Coronary artery (tissue), 2 donors: Measurements from ENCODE around the gene TTC13.

Experiments
- DNase-seq: peaks from one replicate; pipeline ENCODE4 v3.0.0-alpha.2; 2017; ENCODE audit warnings: low spot score
- H3K27ac ChIP-seq, 2 donors: fragments of 200-600 bp; sonication (generic); one replicate each; pipeline ENCODE4 v1.5.1; 2016 to 2019
- H3K4me3 ChIP-seq: fragments of 200-600 bp; sonication (generic); 2 replicates; pipeline ENCODE4 v1.5.1; 2016; ENCODE audit warnings: mild to moderate bottlenecking, moderate library complexity
- CTCF ChIP-seq: fragments of 200-600 bp; sonication (generic); IDR thresholded peaks from one replicate; pipeline ENCODE4 v1.5.1; 2019; ENCODE audit warnings: antibody characterized with exemption

Gene TTC13

GRCh38 chr1:231020816-231021215 lies 42.2 kb upstream of the TTC13 start:
- Histone ChIP-seq H3K27ac (no peak overlapping the region), H3K4me3 (no peak overlapping the region)
- no peak for DNase-seq
- TF ChIP-seq CTCF = no peak

GRCh38 chr1:231020139-231020601 lies 41.5 kb upstream of the TTC13 start:
- peak overlapping the region in 1 of 2 donors; percentile 7 for H3K27ac ChIP-seq
- TF ChIP-seq CTCF = no peak
- DNase-seq = no peak
- no peak overlapping the region for H3K4me3 ChIP-seq

- DNase-seq = no peak
- Histone ChIP-seq H3K27ac (no peak overlapping the region), H3K4me3 (no peak overlapping the region)
- no peak for TF ChIP-seq CTCF
Observed at GRCh38 chr1:231019711-231020110, 41.0 kb upstream of the TTC13 start.

- no peak for TF ChIP-seq CTCF
- Histone ChIP-seq H3K4me3 (no peak overlapping the region), H3K27ac (no peak overlapping the region)
- no peak for DNase-seq
Observed at GRCh38 chr1:231016966-231017365, 38.3 kb upstream of the TTC13 start.

- TF ChIP-seq CTCF = no peak
- no peak for DNase-seq
- no peak overlapping the region for H3K4me3 ChIP-seq
- no peak overlapping the region for H3K27ac ChIP-seq
Observed at GRCh38 chr1:231016234-231016633, 37.6 kb upstream of the TTC13 start.

- TF ChIP-seq CTCF = no peak
- Histone ChIP-seq H3K27ac (no peak overlapping the region), H3K4me3 (no peak overlapping the region)
- no peak for DNase-seq
Observed at GRCh38 chr1:231013391-231014015, 34.8 kb upstream of the TTC13 start.

GRCh38 chr1:231011963-231012362 lies 33.3 kb upstream of the TTC13 start:
- no peak for DNase-seq
- no peak overlapping the region for H3K4me3 ChIP-seq
- no peak for TF ChIP-seq CTCF
- no peak overlapping the region for H3K27ac ChIP-seq
